H1 (cell line): ENCODE measurements around the gene SLC9C2. TPM values are rescaled to one million over a fixed set of nuclear protein-coding genes. Genes with fewer than 3 reads are reported as not detected.

Experiments used
- CTCF ChIA-PET: fragments of 300-600 bp; sonication (Branson Sonifier 250); formaldehyde crosslinking; loops from one replicate; lab custom pipeline; 2021; ENCODE audit not compliant: partially characterized antibody; lab: Charles Lee
- POLR2A ChIA-PET: fragments of 300-600 bp; sonication (Branson Sonifier 250); formaldehyde crosslinking; loops from one replicate; lab custom pipeline; 2021; ENCODE audit warnings: inconsistent platforms; ENCODE audit not compliant: partially characterized antibody; lab: Charles Lee
- DNase-seq, 2 experiments: peaks; one replicate each; pipeline versions ENCODE4 v3.0.0 to v3.0.0-alpha.2; 2010 to 2022; ENCODE audit warnings: low spot score in 2 of 2, low read depth in 1 of 2, mixed read lengths in 1 of 2
- FAIRE-seq: peaks from 2 replicates; lab custom pipeline; 2011; peaks lifted over from hg19 to GRCh38; lab: Jason Lieb, UNC
- H2AFZ ChIP-seq: 2 replicates; pipeline ENCODE4 v1.8.1; 2012; ENCODE audit warnings: low read length, inconsistent platforms
- H2AK5ac ChIP-seq: 2 replicates; pipeline ENCODE4 v1.6.1; 2013; ENCODE audit warnings: low read depth, low read length
- H2BK120ac ChIP-seq: replicated peaks from 2 replicates; pipeline ENCODE3; 2013; ENCODE audit warnings: low read depth, low read length, inconsistent platforms
- H2BK12ac ChIP-seq: 2 replicates; pipeline ENCODE4 v1.6.1; 2013; ENCODE audit warnings: low read depth, low read length
- H2BK15ac ChIP-seq: 2 replicates; pipeline ENCODE4 v1.6.1; 2013; ENCODE audit warnings: low read length
- H2BK20ac ChIP-seq: 2 replicates; pipeline ENCODE4 v1.6.1; 2013; ENCODE audit warnings: low read length
- H2BK5ac ChIP-seq: 2 replicates; pipeline ENCODE4 v1.6.1; 2013; ENCODE audit warnings: low read depth, low read length
- H3K14ac ChIP-seq: 2 replicates; pipeline ENCODE4 v1.6.1; 2013; ENCODE audit warnings: inconsistent platforms; ENCODE audit not compliant: insufficient read length
- H3K18ac ChIP-seq: 2 replicates; pipeline ENCODE4 v1.6.1; 2013; ENCODE audit warnings: low read length; ENCODE audit errors: extremely low read depth
- H3K23ac ChIP-seq: 2 replicates; pipeline ENCODE4 v1.6.1; 2013; ENCODE audit warnings: inconsistent platforms; ENCODE audit not compliant: insufficient read length
- H3K23me2 ChIP-seq: 2 replicates; pipeline ENCODE4 v1.6.1; 2013; ENCODE audit warnings: low read depth, low read length
- H3K27ac ChIP-seq: 2 replicates; pipeline ENCODE4 v1.6.1; 2011; ENCODE audit warnings: low read depth, low read length, inconsistent platforms
- H3K27me3 ChIP-seq, 4 experiments: replicated peaks in 1 of 4; 1 replicate in 1 of 4; 2 replicates in 3 of 4; pipeline versions ENCODE4 v1.6.1 to v1.8.1; 2011 to 2013; ENCODE audit warnings: low read length in 3 of 4, mild to moderate bottlenecking in 3 of 4, inconsistent platforms in 2 of 4, mixed read lengths in 2 of 4, moderate library complexity in 1 of 4; ENCODE audit not compliant: control insufficient read depth in 3 of 4, insufficient read depth in 3 of 4; ENCODE audit errors: extremely low read depth in 1 of 4
- H3K36me3 ChIP-seq, 4 experiments: 2 replicates each; pipeline versions ENCODE4 v1.6.1 to v1.8.1; 2011 to 2013; ENCODE audit warnings: mild to moderate bottlenecking in 4 of 4, low read length in 3 of 4, moderate library complexity in 2 of 4, control low read depth in 1 of 4, inconsistent platforms in 1 of 4; ENCODE audit not compliant: insufficient read depth in 4 of 4, control insufficient read depth in 2 of 4
- H3K4ac ChIP-seq: replicated peaks from 2 replicates; pipeline ENCODE3; 2013; ENCODE audit warnings: low read length, low read depth, mixed read lengths, inconsistent platforms; ENCODE audit not compliant: insufficient read length
- H3K4me1 ChIP-seq, 4 experiments: replicated peaks in 1 of 4; 1 replicate in 1 of 4; 2 replicates in 3 of 4; pipeline versions ENCODE4 v1.6.1 to v1.8.1; 2011 to 2013; ENCODE audit warnings: low read length in 3 of 4, inconsistent platforms in 2 of 4, mixed read lengths in 1 of 4; ENCODE audit not compliant: insufficient read depth in 4 of 4, control insufficient read depth in 3 of 4
- H3K4me2 ChIP-seq, 2 experiments: 2 replicates each; pipeline versions ENCODE4 v1.6.1 to v1.8.1; 2011 to 2013; ENCODE audit warnings: low read depth in 2 of 2, low read length in 2 of 2, control low read depth in 1 of 2, inconsistent platforms in 1 of 2, mild to moderate bottlenecking in 1 of 2; ENCODE audit not compliant: insufficient read depth in 1 of 2
- H3K4me3 ChIP-seq, 4 experiments: fragments of 200-600, 300-600 bp in 1 of 4; sonication (generic), shearing (Covaris generic), sonication (Bioruptor Twin) in 1 of 4; 2 replicates each; pipeline versions ENCODE4 v1.5.1 to v1.8.1; 2011 to 2016; ENCODE audit warnings: low read length in 4 of 4, low read depth in 3 of 4, control low read depth in 2 of 4, inconsistent platforms in 2 of 4, mild to moderate bottlenecking in 2 of 4, mixed read lengths in 1 of 4, moderate library complexity in 1 of 4; ENCODE audit not compliant: insufficient read depth in 2 of 4; ENCODE audit errors: extremely low read depth in 1 of 4
- H3K56ac ChIP-seq: replicated peaks from 2 replicates; pipeline ENCODE3; 2013; ENCODE audit warnings: low read depth, mild to moderate bottlenecking, mixed read lengths, low read length, inconsistent platforms; ENCODE audit not compliant: insufficient read length
- H3K79me1 ChIP-seq: 2 replicates; pipeline ENCODE4 v1.6.1; 2013; ENCODE audit warnings: low read depth, low read length, control low read depth
- H3K79me2 ChIP-seq, 2 experiments: 2 replicates each; pipeline versions ENCODE4 v1.6.1 to v1.8.1; 2012 to 2013; ENCODE audit warnings: low read length in 2 of 2, mild to moderate bottlenecking in 2 of 2, inconsistent platforms in 1 of 2; ENCODE audit not compliant: insufficient read depth in 2 of 2, control insufficient read depth in 1 of 2
- H3K9ac ChIP-seq, 4 experiments: replicated peaks in 1 of 4; 1 replicate in 1 of 4; 2 replicates in 3 of 4; pipeline versions ENCODE4 v1.6.1 to v1.8.1; 2011 to 2013; ENCODE audit warnings: low read depth in 3 of 4, low read length in 3 of 4, control low read depth in 2 of 4, mild to moderate bottlenecking in 2 of 4, moderate library complexity in 2 of 4, inconsistent platforms in 1 of 4; ENCODE audit errors: extremely low read depth in 1 of 4
- H3K9me3 ChIP-seq, 2 experiments: 2 replicates each; pipeline versions ENCODE4 v1.6.1 to v1.8.1; 2012 to 2013; ENCODE audit warnings: mild to moderate bottlenecking in 2 of 2, moderate library complexity in 2 of 2, control low read depth in 1 of 2, inconsistent platforms in 1 of 2, low read depth in 1 of 2, low read length in 1 of 2, mixed read lengths in 1 of 2; ENCODE audit not compliant: insufficient read depth in 2 of 2
- H4K20me1 ChIP-seq, 2 experiments: replicated peaks in 1 of 2; 2 replicates each; pipeline versions ENCODE3 to v1.8.1; 2011 to 2013; ENCODE audit warnings: inconsistent platforms in 2 of 2, low read length in 2 of 2, mild to moderate bottlenecking in 1 of 2; ENCODE audit not compliant: insufficient read depth in 2 of 2, control insufficient read depth in 1 of 2
- H4K5ac ChIP-seq: 2 replicates; pipeline ENCODE4 v1.6.1; 2013; ENCODE audit warnings: low read length, low read depth, mixed read lengths, inconsistent platforms; ENCODE audit not compliant: insufficient read length
- H4K8ac ChIP-seq: 2 replicates; pipeline ENCODE4 v1.8.0; 2013; ENCODE audit warnings: mild to moderate bottlenecking, moderate library complexity, low read length, inconsistent platforms; ENCODE audit not compliant: insufficient read depth; ENCODE audit errors: extremely low read depth
- H4K91ac ChIP-seq: replicated peaks from 2 replicates; pipeline ENCODE3; 2013; ENCODE audit warnings: low read length, mixed read lengths, inconsistent platforms; ENCODE audit not compliant: insufficient read length
- BACH1 ChIP-seq: IDR thresholded peaks from 2 replicates; pipeline ENCODE4 v1.6.1; 2012; ENCODE audit warnings: low read length, improper control_type of control experiment
- CBX5 ChIP-seq: fragments of 300-800, 300-1000 bp; sonication (generic); IDR thresholded peaks from 2 replicates; pipeline ENCODE4 v1.7.1; 2016; ENCODE audit warnings: antibody characterized with exemption, low read length, low read depth
- CBX8 ChIP-seq: fragments of 300-800, 300-1000 bp; sonication (generic); IDR thresholded peaks from 2 replicates; pipeline ENCODE4 v1.7.1; 2016; ENCODE audit warnings: low read depth, low read length, borderline replicate concordance
- CHD2 ChIP-seq: IDR thresholded peaks from 2 replicates; pipeline ENCODE4 v1.6.1; 2012; ENCODE audit warnings: low read length, improper control_type of control experiment
- HDAC6 ChIP-seq: IDR thresholded peaks from one replicate; pipeline ENCODE4 v1.7.1; 2012; ENCODE audit warnings: low read depth, mild to moderate bottlenecking, inconsistent platforms, low read length, moderate library complexity
- JUN ChIP-seq: IDR thresholded peaks from 2 replicates; pipeline ENCODE4 v1.6.1; 2011; ENCODE audit warnings: low read depth, mild to moderate bottlenecking, improper control_type of control experiment, low read length
- PHF8 ChIP-seq: fragments of 200-600 bp; sonication (generic); conservative IDR thresholded peaks from 2 replicates; pipeline ENCODE4 v1.7.1; 2012; ENCODE audit warnings: low read depth, mild to moderate bottlenecking, inconsistent platforms, low read length, moderate library complexity
- POU5F1 ChIP-seq: IDR thresholded peaks from 2 replicates; pipeline ENCODE4 v1.6.1; 2011; ENCODE audit warnings: low read depth, mild to moderate bottlenecking, low read length, moderate library complexity
- RAD21 ChIP-seq, 2 experiments: IDR thresholded peaks in 1 of 2; conservative IDR thresholded peaks in 1 of 2; 2 replicates each; pipeline ENCODE4 v1.6.1; 2011; ENCODE audit warnings: low read depth in 2 of 2, low read length in 2 of 2, improper control_type of control experiment in 1 of 2, inconsistent platforms in 1 of 2, mild to moderate bottlenecking in 1 of 2, moderate library complexity in 1 of 2
- USF2 ChIP-seq: IDR thresholded peaks from 2 replicates; pipeline ENCODE4 v1.6.1; 2011; ENCODE audit warnings: low read length, improper control_type of control experiment
- WGBS, 2 experiments: shearing (Covaris generic) in 1 of 2; methylation state at CpG; one replicate each; pipeline versions ENCODE4 v1.1.6 to v1.1.7; 2013 to 2015; ENCODE audit warnings: low lambda C conversion rate in 2 of 2, mixed read lengths in 2 of 2, inconsistent platforms in 1 of 2, low coverage in 1 of 2, missing lambda C conversion rate in 1 of 2; ENCODE audit not compliant: insufficient replicate concordance in 2 of 2, insufficient coverage in 1 of 2, insufficient read length in 1 of 2; ENCODE audit errors: extremely low coverage in 1 of 2, missing lambda C conversion rate in 1 of 2; 5-methylcytosine and 5-hydroxymethylcytosine counted together
- polyA plus RNA-seq, 7 experiments: library from polyadenylated mRNA; depleted of rRNA in 3 of 7; stranded (reverse) in 5 of 7; unstranded in 2 of 7; fragments of >200 nt in 5 of 7; fragments of 200-250 nt in 2 of 7; gene quantifications; 1 replicate in 5 of 7; 2 replicates in 1 of 7; 4 replicates in 1 of 7; pipeline versions ENCODE4 v1.2.1 to v1.2.3, GENCODE V29; 2011 to 2013; ENCODE audit warnings: missing spikeins in 2 of 7, mixed read lengths in 2 of 7
- total RNA-seq: library from RNA; stranded (reverse); fragmentation: NEBNext Ultra II Directional; extraction: Animal tissue kit (Norgen Biotek cat#: 25700); gene quantifications from 2 replicates; pipeline ENCODE4 v1.2.1, GENCODE V29; 2021

The SLC9C2 gene
- total and polyA plus RNA-seq, 2 of the 8 experiments (the other 6 are each of a cell fraction or from before 2014, with no cell fraction given), result not detected

GRCh38 chr1:173507847-173508209 is 95.0 kb downstream of the SLC9C2 start:
- Histone ChIP-seq H3K79me2 (no peaks in the 10 kb centered on the region), H4K5ac (no peak overlapping the region), H2BK5ac (peak overlapping the region; percentile 80), H3K27me3 (no peaks in the 10 kb centered on the region), H3K56ac (no peak overlapping the region), H2BK120ac (no peak overlapping the region), H3K18ac (no peak overlapping the region), H3K4me1 (peaks cover 5 to 9% (median 7%) of the 10 kb centered on the region in 4 experiments; a peak in 5 of 7 replicates), H4K91ac (peak overlapping the region; percentile 52), H3K36me3 (no peaks in the 10 kb centered on the region), H3K14ac (no peak overlapping the region), H2BK20ac (peak overlapping the region; percentile 36; the same call in 1 of the 2 replicates), H3K9ac (no peak overlapping the region), H2AK5ac (no peak overlapping the region), H2AFZ (no peak overlapping the region), H2BK15ac (no peak overlapping the region), H3K27ac (0 out of 2 replicates have a peak overlapping the region, but pooled peaks have one; percentile 35), H2BK12ac (0 out of 2 replicates have a peak overlapping the region, but pooled peaks have one; percentile 75), H4K8ac (no peak overlapping the region), H3K4me2 (peak overlapping the region; percentile 12 to 26; a peak in 2 of 4 replicates), H3K23ac (no peak overlapping the region), H3K4ac (no peak overlapping the region), H3K79me1 (no peaks in the 10 kb centered on the region), H3K9me3 (no peaks in the 10 kb centered on the region), H4K20me1 (no peaks in the 10 kb centered on the region), H3K4me3 (no peak overlapping the region), H3K23me2 (no peaks in the 10 kb centered on the region)
- DNase-seq (no peak), FAIRE-seq (no peak)
- POLR2A ChIA-PET, result interaction anchor here (3.9 kb wide), 1 partner anchor 17 kb away, joined by 18 read pairs; no protein-coding TSS in a partner anchor
- TF ChIP-seq POU5F1 (no peak), CBX8 (no peak), JUN (no peak), USF2 (no peak), PHF8 (no peak), CHD2 (no peak), BACH1 (no peak), RAD21 (IDR thresholded peaks at IDR 0.05 in 1 of 2, conservative IDR thresholded peaks at IDR 0.05 in 1 of 2; ENCODE audit: low read depth in 2 of 2, low read length in 2 of 2) (no peak), CBX5 (no peak), HDAC6 (no peak)
- WGBS, 2 experiments, result 62% methylated on average over 3 of the region's 3 CpGs; no CpG with 5 or more reads in 1 of the 2 experiments
- CTCF ChIA-PET, result interaction anchor here (0.5 to 2.5 kb wide), 10 partner anchors 8 to 678 kb away, joined by 3 to 18 read pairs (median 6); no protein-coding TSS in a partner anchor
